SKM-1 treated with dmso at 0.1 percent for 144 hours (cell line): Measurements from ENCODE around the gene PDE4B.
A peak's percentile ranks its signal among the peaks of the same experiment; 100 is the strongest.
"Not testable (repeated sequence)": the region's sequence is repeated elsewhere in the genome, so short reads cannot be mapped to it uniquely, and the experiment has no call there.

ENCODE experiments used
- DNase-seq: peaks from one replicate; lab custom pipeline; 2025; ENCODE audit not compliant: unreplicated experiment; lab: John Stamatoyannopoulos, UW

Gene PDE4B

DNA sequence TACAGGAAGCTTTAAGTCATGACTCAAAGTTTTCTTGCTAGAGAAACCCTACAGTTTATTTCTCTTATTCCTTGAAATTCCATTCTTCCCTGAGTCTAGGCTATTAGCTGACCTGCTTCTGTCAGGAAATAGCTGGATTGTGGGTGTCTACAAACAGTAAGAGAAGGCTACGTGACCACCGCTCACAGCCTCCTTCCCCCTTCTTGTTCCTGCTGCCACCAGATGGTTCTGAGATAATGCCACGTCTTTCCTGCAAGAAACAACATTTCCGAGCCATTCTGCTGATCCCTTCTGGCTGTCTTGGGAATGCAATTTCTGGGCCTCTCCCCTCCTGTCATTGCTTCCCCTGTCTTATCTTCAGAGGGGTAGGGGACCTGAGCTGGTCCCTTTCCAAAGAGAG lies 612.4 kb downstream of the PDE4B start:
- DNase-seq = no peak

DNA sequence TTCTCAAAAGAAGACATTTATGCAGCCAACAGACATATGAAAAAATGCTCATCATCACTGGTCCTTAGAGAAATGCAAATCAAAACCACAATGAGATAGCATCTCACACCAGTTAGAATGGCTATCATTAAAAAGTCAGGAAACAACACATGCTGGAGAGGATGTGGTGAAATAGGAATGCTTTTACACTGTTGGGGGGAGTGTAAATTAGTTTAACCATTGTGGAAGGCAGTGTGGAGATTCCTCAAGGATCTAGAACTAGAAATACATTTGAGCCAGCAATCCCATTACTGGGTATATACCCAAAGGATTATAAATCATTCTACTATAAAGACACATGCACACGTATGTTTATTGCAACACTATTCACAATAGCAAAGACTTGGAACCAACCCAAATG lies 618.8 kb downstream of the PDE4B start:
- not testable (repeated sequence) for DNase-seq

DNA sequence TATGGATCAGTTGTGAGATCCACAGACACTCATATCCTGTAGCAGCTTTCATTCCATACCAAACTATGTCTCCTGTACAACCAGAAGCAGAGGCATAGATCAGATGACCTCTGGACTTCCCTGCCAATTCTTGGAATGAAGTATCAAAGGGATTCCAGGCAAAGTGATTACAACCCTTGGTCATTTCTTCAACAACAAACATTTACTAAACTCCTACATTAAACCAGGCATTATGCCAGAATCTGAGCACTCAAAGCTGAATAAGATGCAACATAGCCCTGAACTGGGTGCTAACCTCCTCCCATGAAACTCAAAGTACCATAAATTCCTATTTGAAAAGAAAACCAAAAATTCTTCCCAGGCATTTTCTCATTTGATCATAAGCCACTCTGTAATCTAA lies 620.0 kb downstream of the PDE4B start:
- no peak for DNase-seq

DNA sequence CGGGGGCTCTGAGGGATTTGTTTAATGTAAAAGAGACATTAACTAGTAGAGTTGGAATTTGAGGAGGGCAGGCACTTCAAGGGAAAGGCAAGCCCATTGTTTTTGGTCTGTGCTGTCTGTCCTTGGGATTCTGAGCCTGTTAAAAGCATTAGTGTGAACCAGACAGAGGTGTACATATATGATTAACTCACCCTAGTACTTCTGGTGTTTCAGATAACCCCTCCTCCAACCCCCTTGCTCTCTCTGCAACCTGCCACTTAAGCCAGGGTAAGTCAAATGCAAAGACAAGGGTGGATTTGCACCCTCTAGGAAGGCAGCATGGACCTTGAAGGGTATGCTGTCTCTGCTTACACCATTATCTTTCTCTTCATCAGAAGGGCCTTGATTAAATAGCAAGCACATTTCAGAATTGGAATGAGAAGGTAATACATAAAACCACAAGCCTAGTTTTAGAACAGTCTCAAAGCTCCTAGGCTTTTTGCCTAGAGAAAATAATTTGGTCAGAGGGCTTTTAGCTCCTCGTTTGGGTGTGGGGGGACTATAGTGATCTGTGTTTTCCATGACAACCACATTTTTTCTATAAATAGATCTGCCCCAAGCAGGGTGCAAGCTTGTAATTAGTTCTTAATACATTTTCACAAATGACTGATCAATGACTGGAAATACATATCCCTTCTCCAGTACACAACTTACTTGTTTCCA lies 620.6 kb downstream of the PDE4B start:
- no peak for DNase-seq

DNA sequence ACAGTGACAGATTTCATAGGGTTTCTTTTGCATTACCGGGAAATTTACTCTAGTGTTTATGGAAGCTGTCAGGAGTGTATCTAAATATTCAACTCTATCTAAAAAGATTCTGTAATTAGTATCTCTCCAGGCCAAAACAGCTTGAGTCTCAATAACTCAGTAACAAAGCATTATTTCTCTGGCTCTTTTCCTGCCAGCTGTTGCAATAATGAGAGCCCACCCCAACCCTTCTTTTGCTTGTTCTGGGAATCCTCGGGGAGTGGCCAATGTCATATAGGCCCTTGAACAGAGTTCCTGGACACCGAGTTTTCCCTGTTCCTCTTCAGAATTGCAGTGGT lies 621.1 kb downstream of the PDE4B start:
- DNase-seq = no peak

DNA sequence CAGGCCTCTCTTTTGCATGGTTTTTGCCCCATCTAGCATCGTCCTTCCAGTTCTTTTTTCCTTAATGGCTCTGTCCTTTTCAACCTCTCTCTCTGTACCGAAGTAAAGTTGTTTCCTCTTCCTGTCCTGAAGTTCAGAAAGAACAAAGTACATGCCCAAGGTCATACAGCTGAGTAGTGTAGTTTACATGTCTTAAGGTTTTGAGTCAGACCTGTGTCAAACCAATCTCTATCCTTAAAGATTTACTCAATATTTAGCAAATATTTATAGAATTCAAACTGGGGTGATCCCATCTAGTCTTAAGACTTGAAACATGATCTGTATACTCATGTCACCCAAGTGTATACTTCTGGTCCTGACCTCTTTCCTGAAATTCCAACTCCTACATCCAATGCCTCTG lies 622.6 kb downstream of the PDE4B start:
- no peak for DNase-seq

DNA sequence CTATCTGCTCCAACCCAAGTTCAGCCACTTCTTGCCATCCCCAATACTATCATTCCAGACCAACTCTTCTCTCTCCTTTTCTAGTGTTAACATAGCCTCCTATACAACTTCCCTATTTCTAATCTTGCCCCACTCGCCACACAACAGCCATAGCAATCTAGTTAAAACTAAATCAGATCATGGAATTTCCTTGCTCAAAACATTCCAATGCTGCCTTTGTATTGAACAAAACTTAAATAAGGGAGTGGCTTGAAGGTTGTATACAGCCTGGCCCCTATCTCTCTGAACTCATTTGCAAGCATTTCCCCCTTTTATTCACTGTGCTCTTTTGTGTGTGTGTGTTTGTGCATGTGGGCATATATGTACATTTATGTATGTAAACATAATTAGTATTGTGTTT lies 623.2 kb downstream of the PDE4B start:
- DNase-seq = peak; percentile 66

DNA sequence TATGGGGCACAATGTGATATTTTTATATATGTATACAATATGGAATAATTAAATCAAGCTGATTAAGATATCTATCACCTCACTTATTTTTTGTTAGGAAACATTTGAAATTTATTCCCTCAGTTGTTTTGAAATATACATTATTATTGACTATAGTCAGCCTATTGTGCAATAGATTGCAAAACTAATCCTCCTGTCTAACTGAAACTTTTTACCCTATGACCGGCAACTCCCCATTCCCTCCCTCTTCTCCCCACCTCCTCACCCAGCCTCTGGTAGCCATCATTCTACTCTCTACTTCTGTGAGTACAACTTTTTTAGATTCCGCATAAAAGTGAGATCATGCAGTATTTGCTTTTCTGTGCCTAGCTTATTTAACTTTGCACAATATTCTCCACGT lies 623.6 kb downstream of the PDE4B start:
- DNase-seq = peak; percentile 32

DNA sequence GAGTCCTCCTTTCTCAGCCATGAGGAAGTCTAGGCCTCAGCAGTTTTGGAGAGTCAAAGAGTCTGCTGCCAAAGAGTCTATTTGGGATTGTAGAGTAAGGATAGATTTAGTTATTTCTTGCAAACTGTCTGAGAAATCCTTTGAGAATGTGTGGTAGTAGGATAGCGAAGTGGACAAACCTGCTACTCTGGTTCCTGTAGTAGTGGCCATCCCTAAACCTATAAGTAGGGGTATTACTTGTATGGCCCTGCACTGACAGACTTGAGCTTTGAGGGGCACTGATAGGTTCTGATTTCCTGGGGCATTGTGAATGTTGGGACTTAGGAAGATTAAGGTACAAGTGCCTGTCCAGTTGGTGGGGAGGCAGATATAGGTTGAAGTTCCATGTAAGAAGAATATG lies 625.3 kb downstream of the PDE4B start:
- no peak for DNase-seq

DNA sequence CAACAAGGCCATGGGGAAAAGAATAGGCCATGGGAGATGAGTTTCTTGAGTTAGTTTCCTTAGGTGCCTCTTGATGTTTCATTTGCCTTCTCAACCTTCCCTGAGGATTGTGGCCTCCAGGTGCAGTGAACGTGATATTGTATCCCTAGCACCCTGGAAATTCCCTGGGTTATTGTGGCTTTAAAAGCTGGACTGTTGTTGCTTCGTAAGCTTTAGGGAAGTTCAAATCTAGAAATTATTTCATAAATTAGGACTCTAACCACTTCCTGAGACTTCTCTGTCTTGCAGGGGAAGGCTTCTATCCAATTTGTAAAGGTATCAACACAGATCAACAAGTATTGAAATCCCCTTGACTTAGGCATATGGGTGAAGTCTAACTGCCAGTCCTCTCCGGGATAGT lies 627.5 kb downstream of the PDE4B start:
- DNase-seq = not testable (repeated sequence)

DNA sequence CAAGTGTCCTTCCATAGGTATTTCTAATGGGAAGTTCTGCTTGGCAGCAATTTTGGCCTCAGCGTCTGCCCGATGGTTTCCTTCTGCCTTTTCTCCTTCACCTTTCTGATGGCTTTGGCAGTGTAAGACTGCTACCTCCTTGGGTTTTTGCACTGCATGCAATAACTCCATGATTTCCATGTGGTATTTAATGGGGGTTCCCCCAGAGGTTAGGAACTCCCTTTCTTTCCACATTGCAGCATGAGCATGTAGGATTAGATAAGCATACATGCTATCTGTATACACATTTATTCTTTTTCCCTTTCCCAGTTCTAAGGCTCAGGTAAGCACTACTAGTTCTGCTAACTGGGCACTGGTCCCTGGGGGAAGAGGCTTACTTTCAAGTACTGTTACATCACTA lies 628.2 kb downstream of the PDE4B start:
- DNase-seq = not testable (repeated sequence)

DNA sequence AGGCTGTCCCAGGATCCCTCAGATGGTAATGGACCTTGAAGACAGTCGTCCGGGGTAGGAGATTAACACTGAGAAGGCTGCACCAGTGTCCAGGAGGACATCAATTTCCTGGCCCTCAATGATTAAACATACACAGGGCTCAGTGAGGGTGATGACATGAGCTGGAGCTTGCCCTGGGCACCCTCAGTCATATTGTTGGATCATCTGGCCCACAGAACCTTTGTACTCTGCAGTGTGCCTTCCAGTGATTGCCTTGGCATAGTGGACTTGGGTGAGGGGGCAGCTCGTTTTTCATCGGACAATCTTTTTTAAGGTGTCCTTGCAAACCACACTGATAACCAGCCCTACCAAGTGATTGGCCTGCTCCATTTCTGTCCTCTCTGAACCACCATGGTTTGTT lies 630.1 kb downstream of the PDE4B start:
- DNase-seq = no peak
